Esophagus muscularis mucosa (tissue), 4 donors: ENCODE data around the gene SEC31A.

Experiments used
- CTCF ChIP-seq, 3 experiments: fragments of 200-600 bp in 2 of 3; fragments of 450-650 bp in 1 of 3; sonication (generic) in 2 of 3; IDR thresholded peaks; one replicate each; pipeline ENCODE4 v1.5.1; 2017 to 2019; ENCODE audit warnings: antibody characterized with exemption in 3 of 3, mild to moderate bottlenecking in 2 of 3, moderate library complexity in 1 of 3
- EP300 ChIP-seq: sonication (generic); formaldehyde crosslinking; IDR thresholded peaks from one replicate; pipeline ENCODE4 v1.6.1; 2017; ENCODE audit warnings: antibody characterized with exemption
- POLR2A ChIP-seq: fragments of 450-650 bp; IDR thresholded peaks from one replicate; pipeline ENCODE4 v1.6.1; 2017; ENCODE audit warnings: antibody characterized with exemption, moderate library complexity, mild to moderate bottlenecking, low read depth

GRCh38 chr4:82814034-82814433 is 76.9 kb downstream of the SEC31A start:
- TF ChIP-seq POLR2A (no peak), CTCF (IDR thresholded peaks at IDR 0.05) (no peak), EP300 (no peak)
